Myocyte (in vitro differentiated cells): ENCODE data around the gene HEATR5A. TPM values are rescaled to one million over a fixed set of nuclear protein-coding genes. Genes with fewer than 3 reads are reported as not detected.
"Not testable (repeated sequence)": the region's sequence is repeated elsewhere in the genome, so short reads cannot be mapped to it uniquely, and the experiment has no call there.

Experiments used
- DNase-seq: peaks from one replicate; pipeline ENCODE4 v3.0.0-alpha.2; 2012; ENCODE audit warnings: low read depth
- total RNA-seq: library from RNA; depleted of rRNA; stranded (reverse); fragments of >200 nt; gene quantifications from 2 replicates; pipeline ENCODE4 v1.2.3, GENCODE V29; 2014

Gene HEATR5A
- total RNA-seq, 1 donor from 2014 or later: 31.0 TPM

GRCh38 chr14:31286456-31287293, 133.7 kb downstream of the HEATR5A start:
- no peak for DNase-seq

- DNase-seq: no peak
Measured at GRCh38 chr14:31283578-31284252, 136.6 kb downstream of the HEATR5A start.

- no peak for DNase-seq
Measured at GRCh38 chr14:31283153-31283552, 137.2 kb downstream of the HEATR5A start.

GRCh38 chr14:31280871-31281220, 139.5 kb downstream of the HEATR5A start:
- DNase-seq: no peak

- DNase-seq: no peak
Measured at GRCh38 chr14:31280132-31280870, 140.0 kb downstream of the HEATR5A start.

GRCh38 chr14:31278883-31279282, 141.5 kb downstream of the HEATR5A start:
- no peak for DNase-seq

GRCh38 chr14:31277085-31277484, 143.3 kb downstream of the HEATR5A start:
- no peak for DNase-seq

- DNase-seq: not testable (repeated sequence)
Measured at GRCh38 chr14:31276417-31276816, 143.9 kb downstream of the HEATR5A start.

- DNase-seq: no peak
Measured at GRCh38 chr14:31275731-31276130, 144.6 kb downstream of the HEATR5A start.

GRCh38 chr14:31271648-31272047, 148.7 kb downstream of the HEATR5A start:
- DNase-seq: no peak

- no peak for DNase-seq
Measured at GRCh38 chr14:31270196-31270772, 150.1 kb downstream of the HEATR5A start.

GRCh38 chr14:31269634-31270195, 150.6 kb downstream of the HEATR5A start:
- DNase-seq: no peak

- DNase-seq: no peak
Measured at GRCh38 chr14:31268216-31268615, 152.1 kb downstream of the HEATR5A start.

- no peak for DNase-seq
Measured at GRCh38 chr14:31266437-31267331, 153.7 kb downstream of the HEATR5A start.

- no peak for DNase-seq
Measured at GRCh38 chr14:31265701-31266398, 154.5 kb downstream of the HEATR5A start.

- DNase-seq: peak; percentile 66
Measured at GRCh38 chr14:31263485-31264133, 156.7 kb downstream of the HEATR5A start.

- DNase-seq: peak; percentile 14
Measured at GRCh38 chr14:31261859-31262731, 158.3 kb downstream of the HEATR5A start.

- DNase-seq: no peak
Measured at GRCh38 chr14:31261523-31261858, 158.9 kb downstream of the HEATR5A start.
